Anterior cingulate cortex (tissue), 58 donors: ENCODE results near the gene DNM3.
A peak's percentile ranks its signal among the peaks of the same experiment; 100 is the strongest.
"Not testable (repeated sequence)": the region's sequence is repeated elsewhere in the genome, so short reads cannot be mapped to it uniquely, and the experiment has no call there.

Experiments used
- DNase-seq, 58 donors: peaks; one replicate each; lab custom pipeline; 2025; lab: John Stamatoyannopoulos, UW

The DNM3 gene

GRCh38 chr1:172288581-172288980, 447.3 kb downstream of the DNM3 start:
- no peak for DNase-seq

GRCh38 chr1:172289448-172289847, 448.1 kb downstream of the DNM3 start:
- no peak for DNase-seq

DNA sequence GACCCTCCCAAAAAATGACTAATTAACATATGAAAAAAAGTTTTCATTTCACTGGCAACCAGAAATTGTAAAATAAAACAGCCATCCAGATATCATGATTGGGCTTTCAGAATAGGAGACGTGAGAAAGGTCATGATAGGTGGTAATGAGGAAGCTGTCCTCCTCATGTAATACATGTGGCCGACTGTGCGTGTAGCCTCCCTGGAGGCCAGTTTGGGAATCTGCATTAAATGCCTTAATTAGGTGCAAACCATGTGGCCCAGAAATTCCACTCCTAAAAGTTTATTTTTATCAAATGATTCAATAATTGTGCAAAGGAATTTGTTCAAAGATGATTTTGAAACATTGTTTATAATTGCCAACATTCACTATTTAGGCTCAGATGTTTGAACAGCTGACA, 451.5 kb downstream of the DNM3 start:
- DNase-seq, result no peak

- no peak for DNase-seq
Observed at GRCh38 chr1:172293429-172293828, 452.1 kb downstream of the DNM3 start.

DNA sequence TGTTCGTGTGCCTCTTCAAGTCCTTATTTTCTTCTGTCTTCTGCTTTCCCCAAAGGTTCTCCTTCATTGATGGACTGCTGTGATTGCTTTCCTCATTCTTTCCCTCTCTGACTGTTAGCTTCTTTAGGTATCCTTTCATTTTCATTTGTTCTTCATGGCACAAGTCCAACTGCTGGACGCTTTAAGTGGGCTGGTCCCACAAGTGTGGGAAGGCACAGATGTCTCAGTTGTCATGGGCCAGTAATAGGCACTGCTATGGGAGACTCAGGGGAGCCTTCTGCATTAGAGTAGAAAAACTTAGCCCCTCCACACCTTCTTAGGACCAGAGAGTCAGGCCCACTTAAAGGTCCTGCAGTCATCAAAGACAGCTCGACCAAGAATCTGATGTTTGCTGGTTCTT, 456.8 kb downstream of the DNM3 start:
- DNase-seq, result no peak

DNA sequence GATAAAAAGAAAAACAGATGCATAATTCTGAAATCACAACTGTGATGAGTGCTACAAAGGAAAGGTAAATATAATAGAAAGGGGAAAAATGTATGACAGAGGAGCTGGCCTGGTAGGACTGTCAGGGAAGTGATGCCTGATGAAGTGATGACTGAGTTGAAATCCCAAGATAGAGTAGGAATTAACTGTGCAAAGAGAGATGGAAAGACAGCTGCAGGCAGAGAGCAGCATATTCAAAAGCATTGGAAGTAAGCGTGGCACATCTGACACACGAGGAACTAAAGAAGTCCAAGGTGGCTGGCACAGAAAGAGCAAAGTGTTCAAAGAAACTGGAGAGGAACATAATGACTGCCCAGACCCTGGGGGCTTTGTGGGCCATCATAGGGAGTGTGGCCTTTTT, 457.6 kb downstream of the DNM3 start:
- no peak for DNase-seq

GRCh38 chr1:172299515-172299914, 458.2 kb downstream of the DNM3 start:
- DNase-seq, result no peak

GRCh38 chr1:172307508-172307907, 466.2 kb downstream of the DNM3 start:
- not testable (repeated sequence) for DNase-seq

- no peak for DNase-seq
Observed at GRCh38 chr1:172308142-172308541, 466.8 kb downstream of the DNM3 start.

- no peak for DNase-seq
Observed at GRCh38 chr1:172308577-172308976, 467.3 kb downstream of the DNM3 start.

- DNase-seq, result no peak
Observed at GRCh38 chr1:172320733-172321132, 479.4 kb downstream of the DNM3 start.

DNA sequence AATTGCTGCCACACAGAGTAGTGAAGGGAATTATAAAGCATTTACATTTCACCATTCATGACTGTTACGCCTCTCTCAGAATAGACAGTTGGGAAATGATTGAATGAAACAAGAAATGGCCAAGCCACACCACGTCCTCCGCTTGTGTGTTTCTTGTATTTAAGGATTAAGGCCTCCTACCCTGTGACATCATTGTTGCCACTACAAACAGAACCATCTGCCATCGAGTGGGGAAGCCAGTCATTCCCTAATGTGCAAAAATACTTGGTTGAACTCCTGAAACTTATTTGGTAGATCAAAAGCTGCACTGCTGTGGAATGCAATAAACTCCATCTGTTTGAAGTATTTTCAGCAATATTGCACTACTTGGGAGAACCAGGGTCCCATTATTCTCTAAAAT, 480.2 kb downstream of the DNM3 start:
- no peak for DNase-seq

DNA sequence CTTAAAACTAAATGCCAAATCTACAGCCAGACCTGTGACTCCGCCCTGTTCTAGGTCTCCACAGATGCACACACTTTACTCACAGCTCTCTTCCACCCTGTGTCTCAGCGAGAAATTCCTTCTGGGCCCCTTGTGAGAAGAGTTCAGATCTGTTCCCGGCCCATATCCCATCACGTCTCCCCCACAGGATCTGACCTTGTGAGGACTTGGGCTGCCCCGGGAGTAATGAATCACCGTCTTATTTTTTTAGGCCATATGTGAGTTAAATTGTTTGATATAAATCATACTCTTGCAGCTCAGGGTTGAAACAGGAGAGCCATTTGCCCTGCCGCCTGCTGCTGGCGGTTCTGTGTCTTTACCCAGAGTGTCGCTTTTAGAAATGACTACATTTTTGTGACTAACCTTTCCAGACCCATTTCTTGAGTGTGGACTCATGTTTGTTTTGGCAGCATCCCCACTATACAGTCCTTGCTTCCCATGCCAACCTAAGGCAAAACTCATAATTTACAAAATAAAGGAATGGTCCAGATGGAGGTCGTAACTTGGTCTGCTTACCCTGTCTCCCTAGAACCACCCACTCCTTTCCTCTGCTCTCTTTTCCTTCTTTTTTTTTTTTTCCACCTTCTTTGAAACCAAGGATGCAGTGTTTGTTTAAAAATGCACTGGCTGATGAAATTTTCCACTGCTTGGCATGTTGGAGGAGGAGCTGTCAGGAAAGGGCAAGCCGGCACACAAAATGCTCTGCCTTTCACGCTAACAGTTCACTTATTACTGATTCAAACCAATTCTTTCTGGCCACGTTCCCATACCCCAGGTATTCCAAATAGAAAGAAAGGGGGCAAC, 481.1 kb downstream of the DNM3 start:
- DNase-seq, result peak in 1 of 58 donors; percentile 4

DNA sequence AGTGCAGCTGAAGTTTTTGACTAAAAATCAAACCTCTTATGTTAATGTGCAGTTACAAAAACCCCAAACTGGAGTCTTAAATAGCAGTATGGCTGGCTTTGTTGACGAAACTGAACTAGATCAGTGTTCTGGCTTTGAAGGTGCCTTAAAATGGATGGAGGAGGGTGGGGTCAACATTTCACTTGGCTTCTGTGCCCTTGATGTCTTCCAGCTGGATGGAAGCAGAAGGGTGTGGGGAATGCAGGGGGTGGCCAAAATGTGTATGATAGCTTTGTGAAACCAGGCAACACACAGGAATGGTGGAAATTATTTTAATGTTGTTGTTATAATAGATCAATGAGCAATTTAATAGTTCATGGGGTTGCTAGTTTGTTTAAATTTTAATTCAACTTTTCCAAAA, 482.4 kb downstream of the DNM3 start:
- DNase-seq, result no peak

- DNase-seq, result no peak
Observed at GRCh38 chr1:172324086-172324485, 482.8 kb downstream of the DNM3 start.

- no peak for DNase-seq
Observed at GRCh38 chr1:172324761-172325160, 483.5 kb downstream of the DNM3 start.

DNA sequence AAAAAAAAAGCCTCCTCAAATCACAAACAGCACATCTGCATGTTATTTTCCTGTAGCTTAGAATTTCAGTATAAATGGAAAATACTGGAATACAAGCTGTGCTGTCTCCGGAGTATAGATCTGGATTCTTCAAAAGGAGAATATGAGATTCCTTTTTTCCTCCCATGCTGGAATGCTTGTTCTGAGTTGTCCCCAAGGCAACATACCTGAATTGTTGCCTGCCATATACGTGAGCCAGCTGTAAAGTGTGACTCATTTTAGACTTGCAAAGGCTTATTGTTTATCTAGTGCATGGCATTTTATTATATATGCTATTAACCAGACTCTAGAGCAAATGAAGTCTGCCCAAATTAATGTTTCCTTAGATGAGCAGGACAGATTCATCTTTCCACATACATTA, 484.2 kb downstream of the DNM3 start:
- no peak for DNase-seq

GRCh38 chr1:172326136-172326535, 484.8 kb downstream of the DNM3 start:
- DNase-seq, result no peak

GRCh38 chr1:172328266-172328665, 487.0 kb downstream of the DNM3 start:
- no peak for DNase-seq

DNA sequence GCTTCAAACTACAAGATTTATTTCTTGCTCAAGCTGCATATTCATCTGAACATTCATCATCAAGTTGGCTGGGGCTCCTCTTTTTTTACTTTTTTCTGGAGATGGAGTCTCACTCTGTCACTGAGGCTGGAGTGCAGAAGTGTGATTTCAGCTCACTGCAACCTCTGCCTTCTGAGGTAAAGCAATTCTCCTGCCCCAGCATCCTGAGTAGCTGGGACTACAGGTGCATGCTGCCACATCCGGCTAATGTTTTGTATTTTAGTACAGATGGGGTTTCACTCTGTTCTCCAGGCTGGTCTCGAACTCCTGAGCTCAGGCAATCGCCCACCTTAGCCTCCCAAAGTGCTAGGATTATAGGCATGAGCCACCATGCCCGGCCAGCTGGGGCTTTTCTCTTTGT, 490.9 kb downstream of the DNM3 start:
- no peak for DNase-seq

- no peak for DNase-seq
Observed at GRCh38 chr1:172335377-172335776, 494.1 kb downstream of the DNM3 start.

- DNase-seq, result no peak
Observed at GRCh38 chr1:172338295-172338735, 497.0 kb downstream of the DNM3 start.

GRCh38 chr1:172339842-172340241, 498.5 kb downstream of the DNM3 start:
- DNase-seq, result no peak
